Esophagus squamous epithelium (tissue), 5 donors: ENCODE measurements around the gene PLEKHA1. TPM values are rescaled to one million over a fixed set of nuclear protein-coding genes. Genes with fewer than 3 reads are reported as not detected.

ENCODE experiments used
- DNase-seq: peaks from one replicate; lab custom pipeline; 2025; lab: John Stamatoyannopoulos, UW
- H3K27ac ChIP-seq, 4 donors: fragments of 200-600 bp; sonication (generic); one replicate each; pipeline ENCODE4 v1.5.1; 2016 to 2019; ENCODE audit warnings: mild to moderate bottlenecking in 1 of 4
- H3K27me3 ChIP-seq, 4 donors: fragments of 200-600 bp; sonication (generic); 1 replicate in 3 of 4; 2 replicates in 1 of 4; pipeline versions ENCODE4 v1.5.1 to v1.6.0; 2017 to 2021; ENCODE audit warnings: antibody characterized with exemption in 1 of 4
- H3K36me3 ChIP-seq, 3 donors: fragments of 200-600 bp; sonication (generic); one replicate each; pipeline ENCODE4 v1.5.1; 2016 to 2019
- H3K4me1 ChIP-seq, 3 donors: fragments of 200-600 bp; sonication (generic); one replicate each; pipeline ENCODE4 v1.5.1; 2017 to 2019
- H3K4me3 ChIP-seq, 4 donors: fragments of 200-600 bp; sonication (generic); 1 replicate in 3 of 4; 2 replicates in 1 of 4; pipeline ENCODE4 v1.5.1; 2016 to 2019; ENCODE audit warnings: mild to moderate bottlenecking in 2 of 4, moderate library complexity in 1 of 4
- H3K9me3 ChIP-seq, 3 donors: fragments of 200-600 bp; sonication (generic); one replicate each; pipeline ENCODE4 v1.5.1; 2016 to 2019
- CTCF ChIP-seq, 6 experiments: fragments of 450-650 bp in 4 of 6; fragments of 200-600 bp in 2 of 6; sonication (generic) in 2 of 6; IDR thresholded peaks; one replicate each; pipeline ENCODE4 v1.5.1; 2016 to 2019; ENCODE audit warnings: antibody characterized with exemption in 6 of 6, mild to moderate bottlenecking in 4 of 6, moderate library complexity in 4 of 6
- POLR2A ChIP-seq, 4 donors: fragments of 450-650 bp; IDR thresholded peaks; one replicate each; pipeline ENCODE4 v1.6.1; 2017; ENCODE audit warnings: antibody characterized with exemption in 4 of 4, mild to moderate bottlenecking in 4 of 4, moderate library complexity in 3 of 4
- WGBS, 2 donors: methylation state at CpG; one replicate each; pipeline ENCODE4 v1.1.5; 2018; 5-methylcytosine and 5-hydroxymethylcytosine counted together
- intact Hi-C: fragments of 100-400 bp; cut with DNase I; formaldehyde crosslinking; loops from one replicate; pipeline ENCODE4 v1.15.0; 2022
- total RNA-seq, 4 donors: library from RNA; depleted of rRNA; stranded (reverse); fragments of >200 nt; gene quantifications; one replicate each; pipeline ENCODE4 v1.1.0, GENCODE V29; 2016
- donor health status: DM: yes; HTN: yes; CAD: no.

The PLEKHA1 gene
- total RNA-seq, 4 donors from 2014 or later = 23.4 to 56.3 (median 35.9) TPM

DNA sequence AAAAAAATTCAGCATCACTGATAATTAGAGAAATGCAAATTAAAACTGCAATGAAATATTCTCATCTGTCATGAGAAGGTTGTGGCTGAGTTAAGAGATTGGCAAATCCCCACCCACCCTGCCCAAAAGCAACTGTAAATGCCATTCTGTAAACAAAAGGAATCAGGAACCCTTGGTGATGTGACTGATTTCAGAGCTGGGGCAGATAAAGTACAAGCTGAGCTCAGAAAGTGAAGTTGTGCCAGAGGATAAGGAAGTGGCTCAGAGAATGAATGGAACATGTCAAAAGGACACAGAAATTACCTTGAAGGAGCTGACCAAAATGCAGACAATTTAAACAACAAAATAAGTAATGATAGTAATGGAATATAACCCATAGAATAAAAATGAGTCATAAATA is 47.2 kb downstream of the PLEKHA1 start:
- Histone ChIP-seq H3K27ac (peak overlapping the region in 1 of 4 donors; percentile 19), H3K36me3 (peaks cover 0 to 95% (median 0%) of the 10 kb centered on the region in 3 donors)

GRCh38 chr10:122422266-122422989 is 47.9 kb downstream of the PLEKHA1 start:
- H3K9me3 ChIP-seq = no peaks in the 10 kb centered on the region
- H3K27me3 ChIP-seq = no peaks in the 10 kb centered on the region
- intact Hi-C loops = no loop called here
- no peak for DNase-seq
- H3K36me3 ChIP-seq = peaks cover 0 to 95% (median 0%) of the 10 kb centered on the region in 3 donors
- peaks cover 0 to 23% (median 4%) of the 10 kb centered on the region in 3 donors for H3K4me1 ChIP-seq
- 68 to 76% methylated on average over 5 of the region's 5 CpGs for WGBS, 2 donors
- TF ChIP-seq CTCF (IDR thresholded peaks at IDR 0.05) (no peak), POLR2A (IDR thresholded peaks at IDR 0.05) (no peak)
- no peak overlapping the region for H3K27ac ChIP-seq
- H3K4me3 ChIP-seq = no peak overlapping the region

More for the DNA sequence above, 47.2 kb downstream of the PLEKHA1 start:
- Histone ChIP-seq H3K27me3 (no peaks in the 10 kb centered on the region), H3K4me1 (peaks cover 0 to 23% (median 4%) of the 10 kb centered on the region in 3 donors), H3K9me3 (no peaks in the 10 kb centered on the region), H3K4me3 (no peak overlapping the region)
- DNase-seq = no peak
- intact Hi-C loops = no loop called here
- TF ChIP-seq CTCF (IDR thresholded peaks at IDR 0.05) = no peak
- TF ChIP-seq POLR2A (IDR thresholded peaks at IDR 0.05) = no peak

GRCh38 chr10:122424059-122424458 is 49.6 kb downstream of the PLEKHA1 start:
- 68 to 86% methylated on average over 2 of the region's 2 CpGs for WGBS, 2 donors
- TF ChIP-seq CTCF (IDR thresholded peaks at IDR 0.05) (no peak), POLR2A (IDR thresholded peaks at IDR 0.05) (no peak)
- Histone ChIP-seq H3K27ac (no peak overlapping the region), H3K4me3 (no peak overlapping the region), H3K4me1 (peaks cover 0 to 17% (median 4%) of the 10 kb centered on the region in 3 donors), H3K36me3 (peaks cover 0 to 92% (median 0%) of the 10 kb centered on the region in 3 donors), H3K27me3 (no peaks in the 10 kb centered on the region), H3K9me3 (no peaks in the 10 kb centered on the region)
- DNase-seq = no peak
- intact Hi-C loops = no loop called here

DNA sequence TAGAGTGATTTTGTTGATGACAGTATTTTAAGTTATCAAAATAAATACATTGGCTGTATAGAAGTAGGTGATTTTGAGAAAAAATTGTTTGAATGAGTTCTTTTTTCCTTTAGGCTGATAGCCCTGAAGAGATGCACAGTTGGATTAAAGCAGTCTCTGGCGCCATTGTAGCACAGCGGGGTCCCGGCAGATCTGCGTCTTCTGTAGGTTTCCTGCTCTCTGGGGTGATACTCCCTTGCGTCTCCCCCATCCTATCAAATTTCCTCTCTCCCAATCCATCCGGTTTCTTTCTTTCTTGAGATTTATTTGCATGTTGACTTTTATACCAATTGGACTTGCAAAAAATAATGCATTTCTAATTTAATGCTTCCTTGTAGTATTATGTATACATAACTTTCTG is 52.3 kb downstream of the PLEKHA1 start:
- TF ChIP-seq CTCF (IDR thresholded peaks at IDR 0.05) (no peak), POLR2A (IDR thresholded peaks at IDR 0.05) (no peak)
- H3K9me3 ChIP-seq = no peaks in the 10 kb centered on the region
- H3K4me1 ChIP-seq = no peaks in the 10 kb centered on the region
- no peak overlapping the region for H3K27ac ChIP-seq
- intact Hi-C loops = no loop called here
- H3K4me3 ChIP-seq = no peak overlapping the region
- H3K27me3 ChIP-seq = no peaks in the 10 kb centered on the region
- DNase-seq = no peak
- H3K36me3 ChIP-seq = peaks cover 0 to 95% (median 0%) of the 10 kb centered on the region in 3 donors
- WGBS, 2 donors = 92 to 95% methylated on average over 6 of the region's 6 CpGs

GRCh38 chr10:122427280-122427679 is 52.8 kb downstream of the PLEKHA1 start:
- H3K36me3 ChIP-seq = peaks cover 0 to 94% (median 0%) of the 10 kb centered on the region in 3 donors
- intact Hi-C loops = no loop called here
- 67 to 71% methylated on average over 2 of the region's 2 CpGs for WGBS, 2 donors
- no peak for DNase-seq
- no peaks in the 10 kb centered on the region for H3K27me3 ChIP-seq
- H3K4me3 ChIP-seq = no peak overlapping the region
- H3K27ac ChIP-seq = no peak overlapping the region
- TF ChIP-seq POLR2A (IDR thresholded peaks at IDR 0.05) (no peak), CTCF (IDR thresholded peaks at IDR 0.05) (no peak)
- no peaks in the 10 kb centered on the region for H3K9me3 ChIP-seq
- H3K4me1 ChIP-seq = no peaks in the 10 kb centered on the region
